AML-193 (cell line): Measurements from ENCODE around the gene NTRK3.

Source experiments
- DNase-seq, 2 experiments: peaks; one replicate each; lab custom pipeline; 2025; lab: John Stamatoyannopoulos, UW

Gene NTRK3

GRCh38 chr15:88179562-88179961 lies 77.0 kb downstream of the NTRK3 start:
- DNase-seq = no peak

GRCh38 chr15:88178631-88179030 lies 77.9 kb downstream of the NTRK3 start:
- DNase-seq = no peak

GRCh38 chr15:88177451-88177850 lies 79.1 kb downstream of the NTRK3 start:
- no peak for DNase-seq

- DNase-seq = no peak
Observed at GRCh38 chr15:88174571-88174970, 82.0 kb downstream of the NTRK3 start.

GRCh38 chr15:88166082-88166993 lies 90.2 kb downstream of the NTRK3 start:
- no peak for DNase-seq

- no peak for DNase-seq
Observed at GRCh38 chr15:88161636-88162035, 94.9 kb downstream of the NTRK3 start.

- DNase-seq = no peak
Observed at GRCh38 chr15:88155310-88155709, 101.2 kb downstream of the NTRK3 start.

- no peak for DNase-seq
Observed at GRCh38 chr15:88152672-88153071, 103.9 kb downstream of the NTRK3 start.

- DNase-seq = no peak
Observed at GRCh38 chr15:88147760-88148159, 108.8 kb downstream of the NTRK3 start.

GRCh38 chr15:88144921-88145653 lies 111.5 kb downstream of the NTRK3 start:
- no peak for DNase-seq

- DNase-seq = no peak
Observed at GRCh38 chr15:88142121-88142520, 114.4 kb downstream of the NTRK3 start.

GRCh38 chr15:88141269-88141889 lies 115.2 kb downstream of the NTRK3 start:
- DNase-seq = no peak

- DNase-seq = no peak
Observed at GRCh38 chr15:88140398-88140797, 116.1 kb downstream of the NTRK3 start.

- DNase-seq = no peak
Observed at GRCh38 chr15:88139936-88140335, 116.6 kb downstream of the NTRK3 start.

- no peak for DNase-seq
Observed at GRCh38 chr15:88133795-88134194, 122.7 kb downstream of the NTRK3 start.

- DNase-seq = no peak
Observed at GRCh38 chr15:88132499-88132898, 124.0 kb downstream of the NTRK3 start.

- DNase-seq = no peak
Observed at GRCh38 chr15:88131937-88132336, 124.6 kb downstream of the NTRK3 start.

GRCh38 chr15:88127432-88127790 lies 129.1 kb downstream of the NTRK3 start:
- no peak for DNase-seq

- no peak for DNase-seq
Observed at GRCh38 chr15:88126695-88127431, 129.7 kb downstream of the NTRK3 start.

- DNase-seq = no peak
Observed at GRCh38 chr15:88125576-88125975, 131.0 kb downstream of the NTRK3 start.

GRCh38 chr15:88124199-88124598 lies 132.3 kb downstream of the NTRK3 start:
- no peak for DNase-seq

GRCh38 chr15:88121968-88122530 lies 134.5 kb downstream of the NTRK3 start:
- no peak for DNase-seq
